Measurements from ENCODE around the gene SEC61B.

DNA sequence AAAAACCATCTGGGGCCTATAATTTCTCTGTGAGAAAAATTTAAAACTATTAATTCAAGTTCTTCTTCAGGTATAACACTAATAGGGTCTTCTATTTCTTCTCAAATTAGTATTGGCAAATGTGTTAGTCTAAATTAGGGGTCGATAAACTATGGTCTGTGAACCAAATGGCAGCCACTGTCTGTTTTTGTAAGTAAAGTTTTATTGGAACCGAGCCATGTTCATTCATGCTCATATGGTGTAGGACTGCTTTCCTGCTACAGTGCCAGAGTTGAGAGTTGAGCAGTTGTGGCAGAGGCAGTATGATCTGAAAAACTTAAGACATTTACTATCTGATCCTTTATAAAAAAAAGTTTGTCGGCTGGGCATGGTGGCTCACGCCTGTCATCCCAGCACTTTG is 29.1 kb downstream of the SEC61B start:
- TF ChIP-seq, protein P1, sequence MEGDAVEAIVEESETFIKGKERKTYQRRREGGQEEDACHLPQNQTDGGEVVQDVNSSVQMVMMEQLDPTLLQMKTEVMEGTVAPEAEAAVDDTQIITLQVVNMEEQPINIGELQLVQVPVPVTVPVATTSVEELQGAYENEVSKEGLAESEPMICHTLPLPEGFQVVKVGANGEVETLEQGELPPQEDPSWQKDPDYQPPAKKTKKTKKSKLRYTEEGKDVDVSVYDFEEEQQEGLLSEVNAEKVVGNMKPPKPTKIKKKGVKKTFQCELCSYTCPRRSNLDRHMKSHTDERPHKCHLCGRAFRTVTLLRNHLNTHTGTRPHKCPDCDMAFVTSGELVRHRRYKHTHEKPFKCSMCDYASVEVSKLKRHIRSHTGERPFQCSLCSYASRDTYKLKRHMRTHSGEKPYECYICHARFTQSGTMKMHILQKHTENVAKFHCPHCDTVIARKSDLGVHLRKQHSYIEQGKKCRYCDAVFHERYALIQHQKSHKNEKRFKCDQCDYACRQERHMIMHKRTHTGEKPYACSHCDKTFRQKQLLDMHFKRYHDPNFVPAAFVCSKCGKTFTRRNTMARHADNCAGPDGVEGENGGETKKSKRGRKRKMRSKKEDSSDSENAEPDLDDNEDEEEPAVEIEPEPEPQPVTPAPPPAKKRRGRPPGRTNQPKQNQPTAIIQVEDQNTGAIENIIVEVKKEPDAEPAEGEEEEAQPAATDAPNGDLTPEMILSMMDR (IDR thresholded peaks at IDR 0.05) = no peak
- no peak for TF ChIP-seq POLR2AphosphoS5 (IDR thresholded peaks at IDR 0.05)
- TF ChIP-seq POLR2A (IDR thresholded peaks at IDR 0.05) = no peak
